Neutrophil (primary cell): ENCODE measurements around the gene POLG2.
A peak's percentile ranks its signal among the peaks of the same experiment; 100 is the strongest.

ENCODE experiments used
- H3K27ac ChIP-seq: fragments of 200-600 bp; sonication (generic); 2 replicates; pipeline ENCODE4 v1.5.1; 2016; ENCODE audit warnings: mild to moderate bottlenecking, moderate library complexity
- H3K27me3 ChIP-seq: fragments of 200-600 bp; sonication (generic); 2 replicates; pipeline ENCODE4 v1.6.0; 2016; ENCODE audit warnings: mild to moderate bottlenecking
- H3K36me3 ChIP-seq: fragments of 200-600 bp; sonication (generic); 2 replicates; pipeline ENCODE4 v1.5.1; 2017
- H3K4me1 ChIP-seq, 2 experiments: fragments of 200-600 bp in 1 of 2; sonication (generic) in 1 of 2; 1 replicate in 1 of 2; 2 replicates in 1 of 2; pipeline versions ENCODE4 v1.5.1 to v1.6.1; 2013 to 2016; ENCODE audit warnings: low read depth in 1 of 2, low read length in 1 of 2, mild to moderate bottlenecking in 1 of 2, moderate library complexity in 1 of 2; ENCODE audit not compliant: control insufficient read depth in 1 of 2, insufficient read depth in 1 of 2
- H3K4me3 ChIP-seq, 2 experiments: fragments of 200-600 bp in 1 of 2; sonication (generic) in 1 of 2; 1 replicate in 1 of 2; 2 replicates in 1 of 2; pipeline ENCODE4 v1.5.1; 2013 to 2016; ENCODE audit warnings: low read depth in 1 of 2, low read length in 1 of 2, mild to moderate bottlenecking in 1 of 2, moderate library complexity in 1 of 2
- H3K9me3 ChIP-seq: fragments of 200-600 bp; sonication (generic); 2 replicates; pipeline ENCODE4 v1.5.1; 2016
- CTCF ChIP-seq: fragments of 200-600 bp; sonication (generic); IDR thresholded peaks from 2 replicates; pipeline ENCODE4 v1.5.1; 2016; ENCODE audit warnings: antibody characterized with exemption

Gene POLG2

GRCh38 chr17:64502021-64502420, 5.2 kb upstream of the POLG2 start:
- H3K4me1 ChIP-seq = peaks cover 26 to 29% of the 10 kb centered on the region in 2 experiments
- peaks cover 74% of the 10 kb centered on the region for H3K36me3 ChIP-seq
- H3K27me3 ChIP-seq = no peaks in the 10 kb centered on the region
- H3K9me3 ChIP-seq = peaks cover 9% of the 10 kb centered on the region
- no peak overlapping the region for H3K27ac ChIP-seq
- no peak overlapping the region for H3K4me3 ChIP-seq
- no peak for TF ChIP-seq CTCF

- H3K4me1 ChIP-seq = peaks cover 31 to 35% of the 10 kb centered on the region in 2 experiments
- TF ChIP-seq CTCF = no peak
- H3K27ac ChIP-seq = peak overlapping the region; percentile 23
- H3K27me3 ChIP-seq = no peaks in the 10 kb centered on the region
- H3K9me3 ChIP-seq = peaks cover 9% of the 10 kb centered on the region
- H3K36me3 ChIP-seq = peaks cover 74% of the 10 kb centered on the region
- H3K4me3 ChIP-seq = no peak overlapping the region
Observed at GRCh38 chr17:64500862-64501765, 4.3 kb upstream of the POLG2 start.

GRCh38 chr17:64500487-64500859, 3.6 kb upstream of the POLG2 start:
- H3K27me3 ChIP-seq = no peaks in the 10 kb centered on the region
- peaks cover 9% of the 10 kb centered on the region for H3K9me3 ChIP-seq
- peak overlapping the region; percentile 25 for H3K27ac ChIP-seq
- no peak overlapping the region for H3K4me3 ChIP-seq
- TF ChIP-seq CTCF = no peak
- H3K4me1 ChIP-seq = peaks cover 38 to 42% of the 10 kb centered on the region in 2 experiments
- H3K36me3 ChIP-seq = peaks cover 74% of the 10 kb centered on the region

- peak overlapping the region; percentile 25 for H3K27ac ChIP-seq
- H3K27me3 ChIP-seq = no peaks in the 10 kb centered on the region
- H3K9me3 ChIP-seq = peaks cover 9% of the 10 kb centered on the region
- no peak for TF ChIP-seq CTCF
- peaks cover 42 to 47% of the 10 kb centered on the region in 2 experiments for H3K4me1 ChIP-seq
- peaks cover 74% of the 10 kb centered on the region for H3K36me3 ChIP-seq
- H3K4me3 ChIP-seq = no peak overlapping the region
Observed at GRCh38 chr17:64499805-64500486, 3.1 kb upstream of the POLG2 start.

GRCh38 chr17:64498308-64499203, 1.7 kb upstream of the POLG2 start:
- Histone ChIP-seq H3K4me3 (no peak overlapping the region), H3K4me1 (peaks cover 35 to 37% of the 10 kb centered on the region in 2 experiments), H3K36me3 (peaks cover 61% of the 10 kb centered on the region), H3K9me3 (peaks cover 9% of the 10 kb centered on the region), H3K27ac (peak overlapping the region; percentile 83), H3K27me3 (no peaks in the 10 kb centered on the region)
- TF ChIP-seq CTCF = no peak
